Measurements from ENCODE around the gene GPRC5A.

GRCh38 chr12:12877153-12877768 is 14.1 kb upstream of the GPRC5A start:
- TF ChIP-seq POLR2AphosphoS5 (IDR thresholded peaks at IDR 0.05): no peak
- TF ChIP-seq CTCF (IDR thresholded peaks at IDR 0.05 in 8 of 11, conservative IDR thresholded peaks at IDR 0.05 in 3 of 11): no peak
- no peak for TF ChIP-seq POLR2A (IDR thresholded peaks at IDR 0.05)

Measured in spleen (tissue), 7 donors.